Keratinocyte (primary cell): ENCODE data around the gene ZNF79. TPM values are rescaled to one million over a fixed set of nuclear protein-coding genes. Genes with fewer than 3 reads are reported as not detected.

ENCODE experiments used
- DNase-seq: peaks from one replicate; pipeline ENCODE4 v3.0.0-alpha.2; 2011; ENCODE audit warnings: low read depth, missing footprints, low spot score
- FAIRE-seq: peaks from 2 replicates; lab custom pipeline; 2011; peaks lifted over from hg19 to GRCh38; lab: Jason Lieb, UNC
- H2AFZ ChIP-seq: 2 replicates; pipeline ENCODE4 v1.6.0; 2012; ENCODE audit warnings: low read length, control low read depth, inconsistent platforms; ENCODE audit not compliant: control insufficient read depth
- H3K27ac ChIP-seq: 2 replicates; pipeline ENCODE4 v1.5.1; 2011; ENCODE audit warnings: low read length; ENCODE audit not compliant: control insufficient read depth, insufficient read depth
- H3K27me3 ChIP-seq: 3 replicates; pipeline ENCODE4 v1.6.0; 2011; ENCODE audit warnings: low read length; ENCODE audit not compliant: control insufficient read depth, insufficient read depth; ENCODE audit errors: extremely low read depth
- H3K36me3 ChIP-seq, 2 experiments: 2 replicates in 1 of 2; 3 replicates in 1 of 2; pipeline ENCODE4 v1.5.1; 2011; ENCODE audit warnings: low read length in 2 of 2, mild to moderate bottlenecking in 1 of 2; ENCODE audit not compliant: control insufficient read depth in 2 of 2, insufficient read depth in 2 of 2; ENCODE audit errors: extremely low read depth in 1 of 2
- H3K4me1 ChIP-seq: 3 replicates; pipeline ENCODE4 v1.5.1; 2011; ENCODE audit warnings: low read length; ENCODE audit not compliant: control insufficient read depth, insufficient read depth; ENCODE audit errors: extremely low read depth
- H3K4me2 ChIP-seq: 3 replicates; pipeline ENCODE4 v1.6.0; 2011; ENCODE audit warnings: low read depth, low read length; ENCODE audit not compliant: control insufficient read depth, insufficient read depth; ENCODE audit errors: extremely low read depth
- H3K4me3 ChIP-seq, 3 experiments: fragments of 200-600 bp in 1 of 3; sonication (generic) in 1 of 3; 2 replicates in 2 of 3; 3 replicates in 1 of 3; pipeline ENCODE4 v1.5.1; 2011 to 2016; ENCODE audit warnings: low read length in 3 of 3, mild to moderate bottlenecking in 3 of 3, control low read depth in 2 of 3, inconsistent platforms in 1 of 3, low read depth in 1 of 3, mixed read lengths in 1 of 3, mixed run types in 1 of 3, moderate library complexity in 1 of 3; ENCODE audit not compliant: control insufficient read depth in 2 of 3, insufficient read depth in 2 of 3; ENCODE audit errors: extremely low read depth in 1 of 3
- H3K79me2 ChIP-seq: 2 replicates; pipeline ENCODE4 v1.6.0; 2012; ENCODE audit warnings: low read length; ENCODE audit not compliant: control insufficient read depth, insufficient read depth
- H3K9ac ChIP-seq: 3 replicates; pipeline ENCODE4 v1.6.0; 2011; ENCODE audit warnings: low read length; ENCODE audit not compliant: control insufficient read depth, insufficient read depth; ENCODE audit errors: extremely low read depth
- H3K9me1 ChIP-seq: 3 replicates; pipeline ENCODE4 v1.6.0; 2011; ENCODE audit warnings: low read length; ENCODE audit not compliant: control insufficient read depth, insufficient read depth; ENCODE audit errors: extremely low read depth
- H3K9me3 ChIP-seq: 2 replicates; pipeline ENCODE4 v1.5.1; 2012; ENCODE audit warnings: low read depth, low read length; ENCODE audit not compliant: control insufficient read depth
- H4K20me1 ChIP-seq: 3 replicates; pipeline ENCODE4 v1.6.0; 2011; ENCODE audit warnings: low read length; ENCODE audit not compliant: control insufficient read depth, insufficient read depth; ENCODE audit errors: extremely low read depth
- CTCF ChIP-seq, 3 experiments: IDR thresholded peaks in 1 of 3; conservative IDR thresholded peaks in 1 of 3; optimal IDR thresholded peaks in 1 of 3; 2 replicates in 2 of 3; 3 replicates in 1 of 3; pipeline versions ENCODE3 to v1.5.1; 2011; ENCODE audit warnings: low read length in 3 of 3, mild to moderate bottlenecking in 3 of 3, moderate library complexity in 2 of 3, control low read depth in 1 of 3, inconsistent platforms in 1 of 3; ENCODE audit not compliant: insufficient read depth in 2 of 3; ENCODE audit errors: extremely low read depth in 1 of 3
- EZH2 ChIP-seq: IDR thresholded peaks from one replicate; pipeline ENCODE4 v1.6.1; 2012; ENCODE audit warnings: inconsistent platforms, mild to moderate bottlenecking, low read length, moderate library complexity
- dilution Hi-C: fragments of 300-500 bp; cut with MboI; formaldehyde crosslinking; loops from one replicate; pipeline ENCODE4 v1.7.0; 2020; ENCODE audit warnings: low sequenced_read_pairs; ENCODE audit not compliant: extremely low pct_ligation_motif_present
- polyA plus RNA-seq, 5 experiments: library from polyadenylated mRNA; depleted of rRNA in 3 of 5; stranded (reverse) in 3 of 5; stranded (forward) in 1 of 5; unstranded in 1 of 5; fragments of >200 nt; gene quantifications; 1 replicate in 1 of 5; 2 replicates in 3 of 5; 3 replicates in 1 of 5; pipeline versions ENCODE4 v1.2.1 to v1.2.3, GENCODE V29; 2011 to 2012; ENCODE audit warnings: missing spikeins in 2 of 5, low read depth in 1 of 5, low replicate concordance in 1 of 5

Gene ZNF79
- polyA plus RNA-seq, 1 donor (not counting 4 experiments of a cell fraction or from before 2014, with no cell fraction given), result 4.8 TPM

- H3K9me1 ChIP-seq, result no peaks in the 10 kb centered on the region
- H4K20me1 ChIP-seq, result no peaks in the 10 kb centered on the region
- no peak overlapping the region for H2AFZ ChIP-seq
- no peaks in the 10 kb centered on the region for H3K9me3 ChIP-seq
- H3K27ac ChIP-seq, result no peak overlapping the region
- H3K4me3 ChIP-seq, result no peak overlapping the region
- H3K4me1 ChIP-seq, result peaks cover 4% of the 10 kb centered on the region
- FAIRE-seq (no peak), DNase-seq (no peak)
- peaks cover 17 to 25% of the 10 kb centered on the region in 2 experiments for H3K36me3 ChIP-seq
- H3K9ac ChIP-seq, result no peak overlapping the region
- no peak overlapping the region for H3K4me2 ChIP-seq
- H3K79me2 ChIP-seq, result no peaks in the 10 kb centered on the region
- H3K27me3 ChIP-seq, result no peaks in the 10 kb centered on the region
- dilution Hi-C loops, result no loop called here
- TF ChIP-seq CTCF (optimal IDR thresholded peaks at IDR 0.05 in 1 of 3, IDR thresholded peaks at IDR 0.05 in 1 of 3, conservative IDR thresholded peaks at IDR 0.05 in 1 of 3; ENCODE audit: extremely low read depth in 1 of 3, insufficient read depth in 2 of 3, low read length in 3 of 3), result no peak
- no peak for TF ChIP-seq EZH2
Observed at GRCh38 chr9:127489471-127490115, 65.4 kb downstream of the ZNF79 start.

GRCh38 chr9:127490535-127491230 lies 66.5 kb downstream of the ZNF79 start:
- no peak for FAIRE-seq
- H3K36me3 ChIP-seq, result peaks cover 13 to 22% of the 10 kb centered on the region in 2 experiments
- H3K9me1 ChIP-seq, result no peaks in the 10 kb centered on the region
- no peak overlapping the region for H3K4me3 ChIP-seq
- no peaks in the 10 kb centered on the region for H3K79me2 ChIP-seq
- H3K9ac ChIP-seq, result no peak overlapping the region
- TF ChIP-seq CTCF (optimal IDR thresholded peaks at IDR 0.05 in 1 of 3, IDR thresholded peaks at IDR 0.05 in 1 of 3, conservative IDR thresholded peaks at IDR 0.05 in 1 of 3; ENCODE audit: extremely low read depth in 1 of 3, insufficient read depth in 2 of 3, low read length in 3 of 3) (no peak), EZH2 (no peak)
- H4K20me1 ChIP-seq, result no peaks in the 10 kb centered on the region
- no peaks in the 10 kb centered on the region for H3K27me3 ChIP-seq
- H2AFZ ChIP-seq, result no peak overlapping the region
- no peak overlapping the region for H3K27ac ChIP-seq
- no peak for DNase-seq
- dilution Hi-C loops, result no loop called here
- H3K4me1 ChIP-seq, result peaks cover 12% of the 10 kb centered on the region
- H3K9me3 ChIP-seq, result no peaks in the 10 kb centered on the region
- H3K4me2 ChIP-seq, result no peak overlapping the region
